NCI-H146 (cell line): ENCODE results near the gene HYAL3.
"Not testable (repeated sequence)": the region's sequence is repeated elsewhere in the genome, so short reads cannot be mapped to it uniquely, and the experiment has no call there.

Experiments used
- DNase-seq: peaks from one replicate; lab custom pipeline; 2025; lab: John Stamatoyannopoulos, UW

The HYAL3 gene

DNA sequence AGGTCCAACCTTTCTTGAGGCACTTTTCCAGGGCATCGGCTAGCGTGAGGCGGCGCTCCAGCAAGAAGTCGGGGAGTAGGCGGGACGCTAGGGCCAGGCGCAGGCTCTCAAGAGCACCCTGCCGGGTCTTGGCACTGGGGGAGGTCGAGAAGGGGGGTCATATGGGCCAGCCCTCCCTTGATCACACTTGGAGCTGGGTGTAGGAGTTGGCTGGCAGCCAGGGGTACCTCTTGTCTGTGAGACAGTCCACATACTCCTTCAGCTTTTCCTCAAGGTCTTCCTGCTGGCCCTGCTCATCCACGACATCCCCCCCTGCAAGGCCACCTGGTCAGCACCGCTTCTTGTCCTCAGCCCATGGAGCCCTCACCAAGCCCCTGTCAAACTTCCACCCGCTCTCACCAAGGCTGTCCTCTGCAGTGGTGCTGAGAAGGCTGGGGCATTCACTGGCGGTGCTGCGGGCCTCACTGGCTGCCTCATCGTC, 9.0 kb downstream of the HYAL3 start:
- no peak for DNase-seq

DNA sequence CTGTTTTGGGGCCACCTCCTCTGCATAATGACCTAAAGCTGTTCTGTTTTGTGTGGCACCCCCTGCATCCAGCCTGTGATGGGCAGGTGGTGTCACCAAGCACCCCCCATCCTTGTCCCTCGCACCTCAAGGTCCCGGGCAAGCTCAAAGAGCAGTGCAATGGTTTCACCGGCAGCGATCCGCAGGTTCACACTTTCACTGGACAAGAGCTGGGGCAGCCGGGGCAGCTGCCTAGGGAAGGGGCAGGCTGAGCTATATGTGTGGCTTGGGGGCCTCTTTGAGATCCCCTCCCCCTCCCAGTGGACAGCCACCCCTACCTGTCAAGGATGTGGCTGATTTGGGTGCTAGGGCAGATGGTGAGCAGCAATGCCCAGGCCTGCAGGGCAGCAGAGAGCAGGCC, 10.1 kb downstream of the HYAL3 start:
- DNase-seq: no peak

DNA sequence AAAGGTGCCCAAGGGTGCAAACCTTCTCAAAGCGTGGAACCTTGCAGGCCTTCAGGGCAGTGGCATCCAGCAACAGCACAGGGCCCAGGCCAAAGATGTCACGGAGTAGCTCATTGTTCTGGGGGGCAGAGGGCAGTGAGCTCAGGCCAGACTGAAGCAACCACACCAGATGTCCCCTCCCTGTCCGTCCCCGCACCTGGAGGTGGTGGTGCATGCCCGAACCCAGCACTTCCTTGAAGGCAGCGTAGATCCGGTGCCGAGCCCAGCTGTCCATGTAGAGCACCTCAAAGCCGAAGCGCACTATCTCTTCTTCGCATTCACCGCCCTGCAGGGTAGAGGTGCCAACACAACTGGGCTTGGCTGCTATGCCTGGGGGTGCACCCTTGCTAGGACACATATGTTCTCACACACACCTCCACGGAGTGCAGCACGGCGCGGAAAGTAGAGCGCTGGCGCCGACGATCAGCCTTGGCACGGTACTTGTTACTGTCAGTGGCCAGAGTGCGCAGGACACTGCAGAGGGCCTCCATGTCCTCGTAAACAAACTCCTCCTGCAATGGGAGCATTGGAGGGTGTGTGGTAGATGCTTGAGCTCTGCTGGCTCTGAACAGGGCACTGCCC, 10.7 kb downstream of the HYAL3 start:
- no peak for DNase-seq

DNA sequence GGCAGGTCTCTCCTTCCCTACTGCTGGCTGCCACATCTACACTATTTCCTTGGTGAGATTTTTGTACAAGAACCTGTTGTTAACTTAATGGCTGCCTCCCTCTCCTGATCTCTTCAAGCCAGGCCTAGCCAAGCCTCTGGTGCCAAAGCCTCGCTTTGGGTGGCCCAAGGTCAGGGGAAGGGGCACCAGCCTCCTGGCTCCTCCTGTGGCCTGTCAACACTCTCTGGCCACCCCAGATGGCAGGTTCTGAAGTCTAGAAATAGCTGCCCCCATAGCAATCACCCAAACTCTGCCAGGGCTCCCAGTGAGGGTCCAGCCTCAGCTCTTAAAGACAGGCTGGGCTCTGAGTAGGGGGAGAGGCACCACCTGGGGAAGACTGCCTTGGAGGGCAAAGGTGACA, 11.9 kb downstream of the HYAL3 start:
- DNase-seq: no peak

DNA sequence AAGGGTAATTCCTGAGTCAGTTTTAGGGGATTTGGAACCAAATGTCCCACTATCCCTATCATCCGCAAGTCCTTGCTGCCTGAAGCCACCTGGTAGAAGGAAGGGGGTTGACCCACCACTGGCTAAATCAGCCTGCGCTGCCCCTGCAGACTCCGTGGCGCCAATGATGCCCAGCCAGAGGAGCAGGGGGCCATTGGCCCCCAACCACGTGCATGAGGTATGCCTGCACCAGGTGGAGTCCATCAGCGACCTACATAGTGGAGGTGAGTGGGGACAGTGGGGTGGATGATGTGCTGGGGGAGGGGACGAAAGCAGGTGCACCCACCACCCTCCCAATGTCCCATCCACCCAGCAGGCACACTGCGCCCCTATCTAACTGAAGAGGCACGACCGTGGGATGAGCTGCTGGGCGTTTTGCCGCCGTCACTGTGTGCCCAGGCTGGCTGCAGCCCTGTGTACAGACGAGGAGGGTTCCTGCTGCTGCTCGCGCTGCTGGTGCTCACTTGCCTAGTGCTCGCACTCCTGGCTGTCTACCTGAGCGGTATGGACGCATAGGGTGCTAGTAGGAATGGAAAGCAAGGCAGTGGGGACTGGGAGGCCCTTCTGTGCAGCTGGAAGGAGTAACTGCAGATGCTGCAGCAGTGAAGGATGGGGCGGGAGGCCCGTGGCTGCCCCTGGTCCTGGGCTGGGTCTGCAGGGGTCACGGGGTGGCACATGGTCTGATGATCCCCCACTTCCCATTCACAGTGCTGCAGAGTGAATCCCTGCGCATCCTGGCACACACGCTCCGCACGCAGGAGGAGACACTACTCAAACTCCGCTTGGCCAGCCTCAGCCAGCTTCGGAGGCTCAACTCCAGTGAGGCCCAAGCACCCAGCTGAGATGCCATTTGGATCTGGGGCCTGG, 12.6 kb downstream of the HYAL3 start:
- no peak for DNase-seq

DNA sequence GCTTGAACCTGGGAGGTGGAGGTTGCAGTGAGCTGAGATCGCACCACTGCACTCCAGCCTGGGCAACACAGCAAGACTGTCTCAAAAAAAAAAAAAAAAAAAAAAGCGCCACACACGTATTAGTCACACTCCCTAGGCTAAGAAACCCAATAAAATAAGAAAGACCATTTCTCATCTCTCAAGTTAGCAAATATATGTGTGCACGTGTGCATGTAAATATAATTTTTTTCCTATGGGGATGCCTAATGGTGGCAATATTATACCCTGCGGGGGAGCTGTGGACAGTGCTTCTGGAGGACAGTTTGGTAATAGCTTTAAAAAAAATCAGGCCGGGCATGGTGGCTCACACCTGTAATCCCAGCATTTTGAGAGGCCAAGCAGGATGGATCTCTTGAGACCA, 15.1 kb downstream of the HYAL3 start:
- DNase-seq: not testable (repeated sequence)

DNA sequence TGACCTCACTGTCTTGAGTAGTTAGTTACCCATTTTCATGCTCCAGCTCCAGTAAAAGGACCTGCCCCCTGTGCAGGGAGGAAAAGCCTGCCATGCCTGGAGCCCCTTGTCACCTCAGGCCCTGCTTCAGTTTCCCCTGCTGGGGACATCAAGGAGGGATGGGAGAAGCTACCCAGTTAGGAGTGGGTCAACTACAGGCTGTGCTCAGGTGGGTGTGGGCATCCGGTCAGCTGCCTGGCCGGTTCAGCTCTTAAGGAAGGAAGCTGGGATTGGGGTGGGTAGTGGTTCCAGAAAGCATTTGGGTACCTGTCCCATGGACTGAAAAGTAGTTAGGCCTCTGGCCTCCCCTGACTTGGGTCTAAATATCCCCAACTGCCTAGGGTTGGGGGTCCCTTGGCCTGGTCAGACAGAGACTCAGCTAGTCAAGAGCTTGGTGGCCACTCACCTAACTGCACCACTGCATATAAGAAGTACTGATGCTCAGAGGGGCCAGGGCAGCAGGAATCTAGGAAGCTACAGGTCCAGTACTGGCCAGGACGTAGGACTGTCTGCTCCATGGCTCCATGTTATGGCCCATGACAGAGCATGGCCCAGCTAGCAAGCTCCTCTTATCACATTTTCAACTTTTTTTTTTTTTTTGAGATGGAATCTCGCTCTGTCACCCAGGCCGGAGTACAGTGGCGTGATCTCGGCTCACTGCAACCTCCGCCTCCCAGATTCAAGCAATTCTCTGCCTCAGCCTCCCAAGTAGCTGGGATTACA, 19.8 kb downstream of the HYAL3 start:
- DNase-seq: no peak

DNA sequence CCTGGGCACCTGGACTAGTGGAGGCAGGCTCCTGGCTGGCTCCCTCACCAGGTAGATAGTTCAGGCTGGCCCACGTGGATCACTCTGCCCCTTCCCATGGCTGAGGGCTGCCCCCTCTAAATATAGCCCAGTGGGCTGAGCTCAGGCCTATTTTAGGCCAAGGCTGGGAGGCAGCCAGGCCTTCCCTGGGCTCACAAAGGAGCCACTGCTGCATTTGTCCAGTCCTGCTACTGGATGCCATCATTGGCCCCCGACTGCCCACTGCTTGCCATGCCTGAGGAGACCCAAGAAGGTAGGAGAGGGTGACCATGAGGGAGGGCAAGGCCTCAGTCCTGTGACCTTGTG, 20.4 kb downstream of the HYAL3 start, which contains the start of gene LSMEM2:
TSS of gene LSMEM2 (plus strand) at position 208 of the 345 bp plus-strand sequence. CDS start at position 235, 27 bp downstream.
- no peak for DNase-seq

DNA sequence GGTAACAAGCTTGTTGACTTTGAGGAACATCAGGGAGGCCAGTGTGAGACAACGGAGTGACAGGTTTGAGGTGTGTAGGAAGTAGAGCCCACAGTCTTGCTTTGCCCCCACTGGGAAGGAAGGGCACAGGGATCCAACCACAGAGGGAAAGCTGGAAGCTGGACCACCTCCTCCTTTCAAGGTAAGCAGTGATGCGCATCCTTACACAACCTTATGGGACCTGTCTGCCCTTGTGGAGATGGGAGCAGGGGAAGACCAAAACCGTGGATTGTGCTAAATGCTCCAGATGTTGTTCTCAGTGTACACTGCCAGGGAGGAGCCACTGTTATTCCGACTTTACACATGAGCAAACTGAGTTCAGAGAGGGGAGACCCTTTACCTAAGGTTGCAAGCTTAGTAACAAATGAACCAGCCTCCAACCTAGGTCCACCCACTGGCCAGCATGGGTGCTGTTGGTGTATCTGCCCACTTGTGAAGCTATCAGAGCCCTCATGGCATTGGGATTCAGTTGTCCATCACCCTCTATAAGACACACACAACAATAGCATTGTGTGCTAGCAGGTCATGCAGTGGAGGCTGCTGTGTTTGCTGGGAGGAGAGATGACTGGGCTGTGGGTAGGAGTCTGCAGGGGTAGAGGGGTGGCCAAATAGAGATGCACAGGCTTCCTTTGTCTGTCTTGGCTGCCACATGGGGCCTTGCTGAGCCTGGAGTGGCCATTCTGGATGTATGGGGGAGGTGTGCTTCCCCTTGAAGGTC, 20.9 kb downstream of the HYAL3 start:
- DNase-seq: no peak

DNA sequence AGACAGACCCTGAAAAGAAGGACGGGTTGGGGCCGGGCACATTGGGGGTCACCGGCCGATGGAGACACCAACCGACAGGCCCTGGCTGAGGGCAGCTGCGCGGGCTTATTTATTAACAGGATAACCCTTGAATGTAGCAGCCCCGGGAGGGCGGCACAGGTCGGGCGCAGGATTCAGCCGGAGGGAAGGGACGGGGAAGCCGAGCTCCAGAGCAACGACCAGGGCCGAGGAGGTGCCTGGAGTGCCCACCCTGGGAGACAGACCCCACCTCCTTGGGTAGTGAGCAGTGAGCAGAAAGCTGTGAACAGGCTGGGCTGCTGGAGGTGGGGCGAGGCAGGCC, 22.5 kb downstream of the HYAL3 start:
- no peak for DNase-seq

DNA sequence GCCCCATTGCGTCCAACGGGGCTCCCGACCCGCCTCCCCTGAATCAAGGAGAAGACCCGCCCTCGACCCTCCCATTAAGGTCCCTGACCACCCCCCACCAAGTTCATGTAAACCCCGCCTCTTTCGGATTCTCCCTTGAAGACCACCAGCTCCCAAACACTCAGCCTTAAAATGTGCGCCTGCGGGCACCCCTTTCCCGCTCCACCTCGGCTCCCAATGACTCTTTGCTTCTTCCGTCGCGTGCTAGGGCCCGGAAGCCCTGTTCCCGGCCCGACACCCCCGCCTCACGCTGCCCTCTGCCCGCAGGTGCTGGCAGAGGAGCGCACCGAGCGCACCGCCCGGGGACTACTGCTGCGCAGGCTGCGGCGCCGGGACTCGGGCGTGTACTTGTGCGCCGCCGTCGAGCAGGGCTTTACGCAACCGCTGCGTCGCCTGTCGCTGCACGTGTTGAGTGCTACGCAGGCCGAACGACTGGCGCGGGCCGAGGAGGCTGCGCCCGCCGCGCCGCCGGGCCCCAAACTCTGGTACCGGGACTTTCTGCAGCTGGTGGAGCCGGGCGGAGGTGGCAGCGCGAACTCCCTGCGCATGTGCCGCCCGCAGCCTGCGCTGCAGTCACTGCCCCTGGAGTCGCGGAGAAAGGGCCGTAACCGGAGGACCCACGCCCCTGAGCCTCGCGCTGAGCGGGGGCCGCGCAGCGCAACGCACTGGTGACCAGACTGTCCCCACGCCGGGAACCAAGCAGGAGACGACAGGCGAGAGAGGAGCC, 23.0 kb downstream of the HYAL3 start:
- no peak for DNase-seq

DNA sequence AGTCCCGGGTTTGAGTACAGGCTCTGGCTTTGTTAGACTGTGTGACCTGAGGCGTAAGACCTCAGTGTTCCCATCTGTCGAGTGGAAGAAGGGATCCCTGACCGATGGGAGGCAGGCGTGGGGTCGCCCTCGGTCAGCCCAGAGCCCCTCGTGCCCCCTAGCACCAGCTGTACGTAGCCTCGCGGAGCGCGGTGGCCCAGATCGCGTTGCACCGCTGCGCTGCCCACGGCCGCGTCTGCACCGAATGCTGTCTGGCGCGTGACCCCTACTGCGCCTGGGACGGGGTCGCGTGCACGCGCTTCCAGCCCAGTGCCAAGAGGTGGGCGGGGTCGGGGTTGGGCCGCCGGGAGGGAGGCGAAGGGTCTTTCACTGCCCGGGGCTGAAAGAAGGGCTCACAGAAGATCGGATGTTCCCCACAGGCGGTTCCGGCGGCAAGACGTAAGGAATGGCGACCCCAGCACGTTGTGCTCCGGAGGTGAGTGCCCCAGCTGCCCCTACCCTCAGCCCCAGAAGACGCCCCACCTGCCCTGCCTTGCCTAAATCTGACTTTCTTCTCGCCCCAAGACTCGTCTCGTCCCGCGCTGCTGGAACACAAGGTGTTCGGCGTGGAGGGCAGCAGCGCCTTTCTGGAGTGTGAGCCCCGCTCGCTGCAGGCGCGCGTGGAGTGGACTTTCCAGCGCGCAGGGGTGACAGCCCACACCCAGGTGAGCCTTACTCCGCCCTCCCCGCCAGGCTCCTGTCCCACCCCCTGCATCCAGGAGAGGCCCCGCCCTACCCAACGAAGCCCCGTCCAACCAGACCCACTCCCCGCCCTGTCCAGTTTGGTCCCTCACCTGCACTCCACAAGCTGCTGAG, 23.8 kb downstream of the HYAL3 start:
- no peak for DNase-seq

DNA sequence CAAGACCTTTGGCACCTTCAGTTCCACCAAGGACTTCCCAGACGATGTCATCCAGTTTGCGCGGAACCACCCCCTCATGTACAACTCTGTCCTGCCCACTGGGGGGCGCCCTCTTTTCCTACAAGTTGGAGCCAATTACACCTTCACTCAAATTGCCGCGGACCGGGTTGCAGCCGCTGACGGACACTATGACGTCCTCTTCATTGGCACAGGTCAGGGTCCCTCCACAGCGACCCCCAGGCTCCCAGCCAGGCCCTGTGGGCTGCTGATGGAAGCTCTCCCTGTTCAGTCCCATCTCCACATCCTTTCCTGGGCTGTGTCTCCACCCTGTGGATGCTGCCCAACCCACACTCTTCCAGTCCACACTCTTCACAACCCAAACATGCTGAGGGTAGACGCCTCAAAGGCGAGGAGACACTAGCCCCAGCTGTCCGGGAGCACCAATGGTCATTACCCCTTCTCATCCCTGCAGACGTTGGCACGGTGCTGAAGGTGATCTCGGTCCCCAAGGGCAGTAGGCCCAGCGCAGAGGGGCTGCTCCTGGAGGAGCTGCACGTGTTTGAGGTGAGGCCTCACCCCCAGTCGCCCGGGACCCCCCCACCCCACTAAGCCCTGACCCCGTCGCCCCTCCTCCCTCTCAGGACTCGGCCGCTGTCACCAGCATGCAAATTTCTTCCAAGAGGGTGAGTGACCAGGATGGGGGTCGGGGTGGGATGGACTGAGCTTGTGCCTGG, 24.7 kb downstream of the HYAL3 start:
- DNase-seq: peak; percentile 39

DNA sequence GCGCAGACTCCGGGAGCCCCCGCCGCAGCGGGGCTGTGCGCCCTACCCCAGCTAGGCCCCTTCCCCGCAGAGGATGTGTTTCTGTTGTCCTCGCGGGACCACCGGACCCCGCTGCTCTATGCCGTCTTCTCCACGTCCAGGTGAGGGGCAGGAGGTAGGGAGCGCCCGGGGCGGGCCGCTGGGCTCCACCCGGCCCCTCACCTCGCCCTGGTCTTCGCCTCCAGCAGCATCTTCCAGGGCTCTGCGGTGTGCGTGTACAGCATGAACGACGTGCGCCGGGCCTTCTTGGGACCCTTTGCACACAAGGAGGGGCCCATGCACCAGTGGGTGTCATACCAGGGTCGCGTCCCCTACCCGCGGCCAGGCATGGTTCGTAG, 25.5 kb downstream of the HYAL3 start:
- no peak for DNase-seq

DNA sequence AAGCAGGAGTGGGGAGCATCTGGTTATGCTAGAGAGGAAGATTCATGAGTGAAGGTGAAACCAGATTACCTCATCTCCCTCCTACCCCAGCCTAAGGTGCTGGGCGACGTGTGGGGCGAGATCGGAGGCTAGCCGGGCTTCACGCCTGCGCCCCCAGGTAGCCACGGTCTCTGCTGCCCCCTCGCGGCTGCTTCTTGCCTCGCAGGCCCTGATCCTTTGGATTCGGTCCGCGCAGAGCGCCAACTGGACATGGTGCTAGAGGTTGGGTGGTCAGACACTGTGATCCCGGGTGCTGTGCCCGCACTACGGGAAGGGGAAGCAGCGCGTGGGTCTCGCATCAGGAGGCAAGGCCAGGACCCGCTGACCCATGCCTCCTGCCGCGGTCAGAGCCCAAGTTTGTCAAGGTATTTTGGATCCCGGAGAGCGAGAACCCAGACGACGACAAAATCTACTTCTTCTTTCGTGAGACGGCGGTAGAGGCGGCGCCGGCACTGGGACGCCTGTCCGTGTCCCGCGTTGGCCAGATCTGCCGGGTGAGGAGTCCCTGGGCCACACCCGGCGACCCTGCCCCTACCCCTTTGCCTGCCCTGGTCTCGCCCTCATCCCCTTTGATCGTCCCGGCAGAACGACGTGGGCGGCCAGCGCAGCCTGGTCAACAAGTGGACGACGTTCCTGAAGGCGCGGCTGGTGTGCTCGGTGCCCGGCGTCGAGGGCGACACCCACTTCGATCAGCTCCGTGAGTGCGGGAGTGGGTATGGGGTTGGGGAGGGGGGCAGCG, 26.1 kb downstream of the HYAL3 start:
- peak; percentile 72 for DNase-seq

DNA sequence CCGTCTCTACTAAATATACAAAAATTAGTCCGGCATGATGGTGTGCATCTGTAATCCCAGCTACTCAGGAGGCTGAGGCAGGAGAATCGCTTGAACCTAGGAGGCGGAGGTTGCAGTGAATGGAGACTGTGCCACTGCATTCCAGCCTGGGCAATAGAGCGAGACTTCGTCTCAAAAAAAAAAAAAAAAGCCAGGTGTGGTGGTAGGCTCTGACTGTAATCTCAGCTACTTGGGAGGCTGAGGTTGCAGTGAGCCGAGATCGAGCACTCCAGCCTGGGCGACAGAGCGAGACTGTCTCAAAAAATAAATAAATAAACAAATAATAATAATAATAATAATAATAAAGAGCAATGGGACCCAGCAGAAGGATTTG, 26.7 kb downstream of the HYAL3 start:
- DNase-seq: not testable (repeated sequence)

DNA sequence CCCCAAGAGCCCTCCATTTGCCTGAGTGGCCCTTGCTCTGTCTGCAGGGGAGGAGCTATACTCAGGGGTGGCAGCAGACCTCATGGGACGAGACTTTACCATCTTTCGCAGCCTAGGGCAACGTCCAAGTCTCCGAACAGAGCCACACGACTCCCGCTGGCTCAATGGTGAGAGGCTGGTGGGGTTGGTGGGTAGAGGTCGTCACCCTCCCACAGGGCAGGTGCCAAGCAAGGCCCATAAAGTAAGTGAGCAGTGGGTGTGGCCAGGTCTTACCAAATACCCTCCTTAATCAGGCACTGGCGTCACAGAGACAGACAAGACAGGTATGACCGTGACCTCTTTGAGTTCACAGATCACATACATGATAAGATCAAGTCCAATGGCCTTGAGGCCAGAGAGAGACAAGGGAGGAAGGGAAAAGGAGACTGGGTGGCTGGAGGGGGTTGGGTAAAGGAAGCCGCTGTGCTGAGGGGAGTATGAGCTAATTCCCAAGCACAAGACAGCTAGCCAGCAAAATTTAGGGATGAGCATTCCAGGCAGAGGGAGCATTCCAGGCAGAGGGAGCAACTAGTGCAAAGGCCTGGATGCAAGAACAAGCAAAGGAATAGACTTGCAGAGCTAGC, 27.8 kb downstream of the HYAL3 start:
- DNase-seq: no peak

DNA sequence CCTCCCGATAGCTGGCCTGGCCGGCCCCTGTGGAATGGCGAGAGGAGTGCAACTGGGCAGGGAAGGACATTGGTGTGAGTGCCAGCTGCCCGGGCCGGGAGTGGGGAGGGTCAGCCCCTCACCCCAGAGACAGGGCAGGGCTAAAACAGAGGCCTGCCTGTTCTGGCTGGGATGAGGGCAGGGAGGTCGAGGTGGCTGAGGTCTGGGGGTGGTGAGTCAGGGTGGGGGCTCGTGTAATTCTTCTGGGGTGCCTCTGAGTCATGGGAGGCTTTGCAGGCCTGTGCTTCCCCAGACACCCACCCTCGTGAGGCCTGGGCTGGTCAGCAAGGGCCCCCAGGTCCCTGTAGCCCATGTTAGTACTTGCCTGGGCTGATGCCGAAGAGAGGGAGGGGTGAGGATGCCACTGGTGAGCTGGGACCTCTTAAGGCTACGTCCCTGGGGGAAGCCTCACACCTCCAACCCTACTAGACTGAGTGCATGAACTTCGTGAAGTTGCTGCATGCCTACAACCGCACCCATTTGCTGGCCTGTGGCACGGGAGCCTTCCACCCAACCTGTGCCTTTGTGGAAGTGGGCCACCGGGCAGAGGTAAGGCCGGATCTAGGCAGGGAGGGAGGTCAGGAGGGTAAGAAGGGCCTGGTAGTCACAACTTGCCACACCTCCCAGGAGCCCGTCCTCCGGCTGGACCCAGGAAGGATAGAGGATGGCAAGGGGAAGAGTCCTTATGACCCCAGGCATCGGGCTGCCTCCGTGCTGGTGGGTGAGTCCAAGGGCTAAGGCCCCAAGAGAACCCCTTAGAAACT, 28.6 kb downstream of the HYAL3 start:
- DNase-seq: no peak
